ENCODE results near the gene DLG5.
"Not testable (repeated sequence)": the region's sequence is repeated elsewhere in the genome, so short reads cannot be mapped to it uniquely, and the experiment has no call there.

Gene DLG5

DNA sequence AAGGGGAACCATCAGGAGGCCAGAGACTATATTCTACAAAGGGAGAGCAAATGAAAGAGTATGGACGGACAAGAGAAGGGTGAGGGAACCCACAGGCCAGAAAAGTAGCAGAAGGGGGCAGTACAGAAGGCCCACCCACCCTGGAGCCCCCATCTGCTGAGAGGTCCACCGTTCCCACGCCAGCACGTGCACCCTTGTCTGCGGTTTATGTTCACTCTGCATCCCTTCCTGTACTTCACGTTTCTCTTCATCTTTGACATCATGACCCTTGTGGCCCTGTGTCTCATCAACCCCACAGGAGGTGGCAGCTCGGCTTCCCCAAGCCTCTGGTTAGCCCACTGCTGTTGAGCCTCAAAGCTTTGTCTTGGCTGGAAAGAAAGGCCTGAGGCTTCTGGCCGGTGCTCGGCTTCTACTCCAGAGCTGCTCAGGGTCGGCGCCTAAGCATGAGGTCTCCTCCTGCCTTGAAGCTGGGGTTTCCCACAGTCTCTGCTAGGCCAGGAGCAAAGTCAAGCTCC, 138.0 kb downstream of the DLG5 start:
- H3K27ac ChIP-seq, result no peak overlapping the region
- H3K4me3 ChIP-seq, result no peak overlapping the region

GRCh38 chr10:77787440-77787839, 139.1 kb downstream of the DLG5 start:
- Histone ChIP-seq H3K27ac (no peak overlapping the region), H3K4me3 (no peak overlapping the region)

- H3K4me3 ChIP-seq, result no peak overlapping the region
- H3K27ac ChIP-seq, result no peak overlapping the region
Measured at GRCh38 chr10:77784856-77785255, 141.7 kb downstream of the DLG5 start.

DNA sequence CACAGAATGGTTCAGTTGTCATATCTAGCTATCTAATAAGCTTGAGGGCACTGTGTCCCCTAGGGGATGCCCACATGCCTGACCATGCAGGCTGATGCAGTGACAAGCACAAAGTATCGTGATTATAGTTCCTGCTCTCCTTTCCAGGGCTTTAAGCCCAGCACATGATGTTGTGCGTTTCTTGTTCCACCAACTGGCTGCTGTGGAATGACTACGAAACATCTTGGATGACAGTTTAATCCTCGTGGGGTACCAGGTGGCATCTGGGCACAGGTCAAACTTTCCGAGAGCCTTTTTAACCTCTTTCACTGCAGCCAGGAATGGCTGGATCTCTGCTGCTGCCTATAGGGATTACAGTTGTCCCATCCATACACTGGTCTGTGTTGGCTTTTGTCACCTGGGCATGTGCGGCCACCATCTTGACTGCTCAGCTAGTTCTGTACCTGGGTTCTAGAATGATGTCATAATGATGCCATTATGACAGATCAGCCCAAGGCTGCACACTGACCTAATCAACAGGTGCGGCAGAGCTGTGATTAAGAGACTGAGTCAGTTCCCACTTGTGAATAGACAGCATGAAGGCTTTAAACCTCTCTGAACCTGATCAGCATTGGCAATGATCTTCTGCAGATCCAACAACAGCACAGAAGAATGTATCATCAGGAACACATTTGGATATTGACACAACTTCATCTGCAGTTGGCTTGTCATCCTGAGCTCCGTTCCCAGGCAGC, 144.1 kb downstream of the DLG5 start:
- Histone ChIP-seq H3K4me3 (no peak overlapping the region), H3K27ac (no peak overlapping the region)

DNA sequence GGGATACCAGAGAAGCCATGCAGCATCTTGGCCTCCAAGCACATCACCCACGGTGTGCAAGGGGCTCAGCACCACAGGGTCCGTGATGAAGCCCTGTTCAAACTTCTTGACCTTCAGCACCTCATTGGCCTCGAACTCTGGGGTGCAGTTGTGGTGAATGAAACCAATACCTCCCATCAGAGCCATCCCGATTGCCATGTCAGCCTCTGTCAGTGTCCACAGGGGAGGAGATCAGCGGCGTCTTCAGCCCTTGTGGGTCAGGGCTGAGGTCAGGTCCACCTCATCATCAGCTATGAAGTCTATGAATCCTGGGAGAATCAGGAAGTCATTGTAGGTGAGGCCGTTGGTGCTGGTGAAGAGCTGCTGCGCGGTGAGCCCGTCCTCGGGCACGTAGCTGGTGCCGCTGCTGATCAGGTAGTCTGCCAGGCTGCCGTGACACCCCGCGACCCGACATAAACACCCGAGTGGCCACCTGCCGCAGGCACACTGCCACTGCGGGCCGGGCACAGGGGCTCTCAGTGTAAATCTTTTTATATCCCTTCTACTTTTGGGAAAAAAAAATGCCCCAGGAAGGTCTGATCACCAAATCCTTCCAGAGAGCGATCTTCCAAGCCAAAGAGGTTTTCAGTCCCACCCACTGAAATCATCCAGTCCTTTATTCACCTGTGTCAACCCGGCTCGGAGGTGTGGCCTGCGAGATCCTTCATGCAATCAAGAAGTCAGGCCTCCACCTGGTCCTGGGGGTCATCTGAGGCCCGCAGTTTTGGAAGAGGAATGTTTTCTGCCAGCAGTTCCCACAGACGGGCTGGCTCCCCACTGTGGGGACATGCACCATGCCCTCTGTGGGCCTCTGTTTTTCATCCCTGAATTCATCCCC, 144.9 kb downstream of the DLG5 start:
- Histone ChIP-seq H3K27ac (no peak overlapping the region), H3K4me3 (no peak overlapping the region)

- no peak overlapping the region for H3K4me3 ChIP-seq
- H3K27ac ChIP-seq, result no peak overlapping the region
Measured at GRCh38 chr10:77780180-77780579, 146.4 kb downstream of the DLG5 start.

GRCh38 chr10:77776487-77776886, 150.1 kb downstream of the DLG5 start:
- Histone ChIP-seq H3K27ac (no peak overlapping the region), H3K4me3 (no peak overlapping the region)

- Histone ChIP-seq H3K4me3 (no peak overlapping the region), H3K27ac (no peak overlapping the region)
Measured at GRCh38 chr10:77774940-77775391, 151.6 kb downstream of the DLG5 start.

DNA sequence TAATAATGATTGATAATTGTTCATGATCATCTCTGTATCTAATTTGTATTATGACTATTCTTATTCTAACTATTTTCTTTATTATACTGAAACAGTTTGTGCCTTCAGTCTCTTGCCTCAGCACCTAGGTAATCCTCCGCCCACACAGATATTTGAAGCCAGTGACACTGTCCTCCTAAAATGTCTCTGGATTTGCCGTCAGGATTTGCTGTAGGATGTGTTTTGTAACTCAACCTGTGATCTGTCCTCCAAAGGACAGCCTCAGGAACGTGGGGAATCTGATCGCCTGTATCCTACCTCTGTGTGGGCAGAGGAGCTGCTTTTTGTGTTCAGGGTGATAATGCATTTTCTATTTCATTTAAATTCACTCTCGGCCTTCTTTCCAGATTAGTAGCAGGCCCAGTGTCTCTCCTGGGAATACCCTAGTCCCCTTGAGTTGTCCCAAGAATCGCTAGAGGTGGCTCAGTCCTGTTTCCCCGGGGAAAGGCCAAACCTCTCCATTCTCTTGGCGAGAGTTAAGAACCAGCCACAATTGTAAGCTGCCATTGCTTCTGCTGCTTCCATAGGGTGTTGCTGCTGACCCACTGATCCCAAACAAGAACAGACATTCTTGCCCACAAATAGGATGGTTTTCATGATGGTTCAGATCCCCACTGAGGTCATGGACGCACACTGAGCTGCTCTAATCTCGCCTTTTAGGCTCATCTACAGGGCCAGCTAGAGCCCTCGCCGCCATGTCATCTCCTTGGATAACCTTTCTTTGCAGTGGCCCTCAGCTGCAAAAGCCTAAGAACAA, 152.7 kb downstream of the DLG5 start:
- H3K27ac ChIP-seq, result no peak overlapping the region
- H3K4me3 ChIP-seq, result no peak overlapping the region

- H3K27ac ChIP-seq, H3K4me3 ChIP-seq: not testable (repeated sequence)
Measured at GRCh38 chr10:77772852-77773600, 153.5 kb downstream of the DLG5 start.

DNA sequence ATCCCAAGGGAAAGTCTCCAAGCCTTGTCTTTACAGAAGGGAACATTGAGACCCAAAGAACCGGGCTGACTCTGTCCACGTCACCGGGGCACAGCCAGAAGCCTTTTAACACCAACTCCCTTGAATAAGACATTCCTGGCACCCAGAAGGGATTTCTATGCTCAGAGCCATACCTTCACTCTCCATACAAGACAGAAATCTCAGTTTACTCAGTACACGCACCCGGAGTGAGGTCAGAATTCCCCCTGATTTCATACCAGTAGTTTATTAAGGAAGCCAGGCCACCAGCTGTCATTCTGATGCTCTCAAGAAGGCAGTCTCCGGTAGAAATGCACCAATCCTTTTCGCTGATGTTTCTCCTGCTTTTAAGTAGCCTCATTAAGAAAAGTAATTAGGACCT, 154.7 kb downstream of the DLG5 start:
- Histone ChIP-seq H3K4me3 (no peak overlapping the region), H3K27ac (no peak overlapping the region)

GRCh38 chr10:77771450-77771849, 155.1 kb downstream of the DLG5 start:
- H3K4me3 ChIP-seq, result no peak overlapping the region
- H3K27ac ChIP-seq, result no peak overlapping the region

- H3K27ac ChIP-seq, result no peak overlapping the region
- no peak overlapping the region for H3K4me3 ChIP-seq
Measured at GRCh38 chr10:77770868-77771175, 155.7 kb downstream of the DLG5 start.

DNA sequence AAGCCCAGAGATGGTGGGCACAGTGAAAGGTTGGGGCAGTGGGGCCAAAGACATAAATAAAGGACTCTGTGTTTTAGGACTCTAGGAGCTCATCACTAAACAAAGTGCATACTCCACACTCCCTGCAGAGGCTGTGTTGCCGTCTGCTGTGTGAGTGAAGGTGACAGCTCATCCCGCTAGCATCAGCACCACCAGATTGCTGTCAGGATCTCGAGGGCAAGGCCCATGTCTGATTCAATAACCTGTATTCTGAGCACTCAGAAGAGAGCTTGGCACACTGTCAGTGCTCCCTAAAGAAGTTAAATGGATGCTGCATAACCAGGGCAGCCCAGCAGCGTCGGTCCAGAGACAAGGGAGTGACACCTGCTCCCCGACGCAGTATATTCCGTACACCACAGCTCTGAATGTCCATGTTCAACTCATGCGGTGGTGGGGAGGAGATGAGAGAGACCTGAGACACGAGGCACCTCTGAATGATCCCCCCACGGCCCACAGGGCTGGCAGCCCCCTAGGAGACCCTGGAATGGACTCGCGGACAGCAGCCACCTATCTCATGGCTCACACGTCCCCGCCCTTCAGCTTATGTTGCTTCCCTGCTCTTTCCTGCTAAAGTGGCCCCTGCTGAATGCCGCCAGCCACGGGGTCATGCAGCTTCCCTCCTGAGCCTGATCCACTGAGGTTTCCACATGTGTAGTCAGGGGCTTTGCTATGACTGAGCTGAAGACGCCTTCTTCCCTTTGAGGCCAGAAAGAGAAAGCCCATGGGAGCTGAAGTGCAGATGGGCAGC, 156.3 kb downstream of the DLG5 start:
- H3K27ac ChIP-seq, result no peak overlapping the region
- no peak overlapping the region for H3K4me3 ChIP-seq

- H3K4me3 ChIP-seq, result no peak overlapping the region
Measured at GRCh38 chr10:77768039-77768438, 158.5 kb downstream of the DLG5 start.

DNA sequence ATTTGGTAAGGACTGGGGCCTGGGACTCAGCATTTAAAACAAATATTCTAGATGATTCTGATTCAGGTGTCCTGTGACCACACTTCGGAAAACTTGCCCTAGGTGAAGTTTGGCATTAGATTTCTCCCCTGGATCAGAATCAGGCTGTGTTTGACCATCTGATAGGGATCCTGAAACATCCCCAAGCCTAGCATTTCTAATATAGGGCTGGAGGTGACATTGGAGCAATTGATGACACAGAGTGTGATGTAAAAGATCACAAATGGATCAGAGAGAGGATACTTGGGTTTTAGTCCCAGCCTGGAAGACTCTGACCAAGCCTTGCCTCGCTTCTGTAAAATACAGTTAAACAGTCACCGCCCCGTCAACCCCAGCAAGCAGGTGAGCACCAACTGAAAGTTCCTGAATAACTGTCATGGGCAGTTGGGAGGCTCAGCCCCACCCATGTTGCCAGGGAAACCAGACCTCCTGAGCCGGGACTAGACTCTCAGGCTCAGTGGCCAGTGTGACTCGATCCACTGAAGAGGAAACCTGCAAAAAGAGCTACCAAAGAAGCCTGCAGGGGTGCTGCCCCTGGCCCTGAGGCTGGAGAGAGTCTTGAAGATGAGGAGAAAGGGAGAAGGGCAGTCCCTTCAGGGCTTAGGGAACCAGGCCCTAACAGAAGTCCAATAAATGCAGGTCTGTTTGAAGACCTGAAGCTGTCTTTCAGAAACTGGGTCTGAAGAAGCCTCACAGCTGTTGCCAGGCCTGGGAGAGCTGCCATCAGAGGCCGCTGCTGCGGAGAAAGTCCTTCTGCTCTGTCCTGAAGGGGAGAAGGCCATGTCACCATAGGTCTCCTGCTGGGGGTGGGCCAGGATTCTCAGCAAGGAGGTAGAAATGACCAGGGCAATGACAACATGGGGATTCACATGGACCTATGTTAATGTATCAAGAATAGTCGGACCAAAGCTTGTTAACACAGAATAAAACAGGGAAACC, 162.8 kb downstream of the DLG5 start:
- no peak overlapping the region for H3K27ac ChIP-seq
- H3K4me3 ChIP-seq, result no peak overlapping the region

More at GRCh38 chr10:77768039-77768438, 158.5 kb downstream of the DLG5 start:
- H3K27ac ChIP-seq, result no peak overlapping the region

DNA sequence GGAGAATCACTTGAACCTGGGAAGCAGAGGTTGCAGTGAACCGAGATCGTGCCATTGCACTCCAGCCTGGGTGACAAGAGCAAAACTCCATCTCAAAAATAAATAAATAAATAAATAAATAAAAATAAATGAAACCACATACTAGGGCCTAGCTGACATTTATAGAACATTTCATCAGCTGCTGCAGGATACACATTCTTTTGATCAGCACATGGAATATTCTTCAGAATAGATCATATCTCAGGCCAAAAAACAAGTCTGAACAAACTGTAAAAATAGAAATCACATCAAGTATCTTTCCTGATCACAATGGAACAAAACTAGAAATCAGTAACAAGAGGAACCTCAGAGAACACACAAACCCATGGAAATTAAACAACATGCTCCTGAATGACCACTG, 168.1 kb downstream of the DLG5 start:
- not testable (repeated sequence) for H3K4me3 ChIP-seq, H3K27ac ChIP-seq

Measured in skin epidermis (tissue), 12 donors.